AG04450 (cell line): ENCODE data around the gene SLC13A3. TPM values are rescaled to one million over a fixed set of nuclear protein-coding genes. Genes with fewer than 3 reads are reported as not detected.

Source experiments
- CTCF ChIA-PET: fragments of 300-600, 350-600 bp; formaldehyde crosslinking; extraction: SDS; loops from one replicate; lab custom pipeline; 2022; ENCODE audit warnings: antibody characterized with exemption, inconsistent platforms; lab: Charles Lee
- POLR2A ChIA-PET: fragments of 350-600 bp; formaldehyde crosslinking; extraction: SDS; loops from one replicate; lab custom pipeline; 2021; ENCODE audit warnings: antibody characterized with exemption, inconsistent platforms; lab: Yijun Ruan, JAX
- DNase-seq: peaks from one replicate; pipeline ENCODE4 v3.0.0-alpha.2; 2011; ENCODE audit warnings: low read depth, low spot score
- H3K27ac ChIP-seq: one replicate; pipeline ENCODE4 v1.5.1; 2012; ENCODE audit warnings: low read depth, low read length, control low read depth
- H3K27me3 ChIP-seq: one replicate; pipeline ENCODE4 v1.6.0; 2012; ENCODE audit warnings: low read length; ENCODE audit not compliant: control insufficient read depth, insufficient read depth
- H3K4me3 ChIP-seq: 2 replicates; pipeline ENCODE4 v1.5.1; 2011; ENCODE audit warnings: mild to moderate bottlenecking, low read depth, low read length, control low read depth
- H3K9me3 ChIP-seq: 2 replicates; pipeline ENCODE4 v1.5.1; 2012; ENCODE audit warnings: low read length; ENCODE audit not compliant: control insufficient read depth, insufficient read depth
- CTCF ChIP-seq: IDR thresholded peaks from 2 replicates; pipeline ENCODE4 v1.5.1; 2011; ENCODE audit warnings: low read depth, low read length, control low read depth, inconsistent platforms
- polyA plus RNA-seq: library from polyadenylated mRNA; depleted of rRNA; stranded (reverse); fragments of >200 nt; gene quantifications from 2 replicates; pipeline ENCODE4 v1.2.3, GENCODE V29; 2011

SLC13A3 gene
- polyA plus RNA-seq, 1 experiment = 2.4 TPM

- CTCF ChIA-PET = no interaction called here
- no peak for TF ChIP-seq CTCF
- Histone ChIP-seq H3K27ac (no peak overlapping the region), H3K4me3 (no peak overlapping the region), H3K9me3 (peaks cover 4% of the 10 kb centered on the region; the same call in 1 of the 2 replicates), H3K27me3 (no peaks in the 10 kb centered on the region)
- no peak for DNase-seq
- POLR2A ChIA-PET = no interaction called here
Observed at GRCh38 chr20:46665602-46666001, 14.3 kb upstream of the SLC13A3 start.

GRCh38 chr20:46663531-46663930, 12.3 kb upstream of the SLC13A3 start:
- no peak for DNase-seq
- ChIA-PET CTCF (no interaction called here), POLR2A (no interaction called here)
- TF ChIP-seq CTCF = no peak
- no peaks in the 10 kb centered on the region for H3K27me3 ChIP-seq
- H3K4me3 ChIP-seq = no peak overlapping the region
- H3K27ac ChIP-seq = no peak overlapping the region
- no peaks in the 10 kb centered on the region for H3K9me3 ChIP-seq

- TF ChIP-seq CTCF = no peak
- POLR2A ChIA-PET = no interaction called here
- H3K27me3 ChIP-seq = no peaks in the 10 kb centered on the region
- CTCF ChIA-PET = no interaction called here
- H3K9me3 ChIP-seq = no peaks in the 10 kb centered on the region
- no peak overlapping the region for H3K27ac ChIP-seq
- no peak for DNase-seq
- H3K4me3 ChIP-seq = no peak overlapping the region
Observed at GRCh38 chr20:46661659-46662058, 10.4 kb upstream of the SLC13A3 start.

GRCh38 chr20:46660487-46660886, 9.2 kb upstream of the SLC13A3 start:
- ChIA-PET POLR2A (no interaction called here), CTCF (no interaction called here)
- H3K4me3 ChIP-seq = no peak overlapping the region
- H3K27ac ChIP-seq = no peak overlapping the region
- no peak for DNase-seq
- no peaks in the 10 kb centered on the region for H3K9me3 ChIP-seq
- H3K27me3 ChIP-seq = no peaks in the 10 kb centered on the region
- TF ChIP-seq CTCF = no peak

- Histone ChIP-seq H3K27me3 (no peaks in the 10 kb centered on the region), H3K27ac (no peak overlapping the region), H3K4me3 (no peak overlapping the region), H3K9me3 (no peaks in the 10 kb centered on the region)
- ChIA-PET POLR2A (no interaction called here), CTCF (interaction anchor here (1.6 kb wide), 1 partner anchor 8 kb away, joined by 5 read pairs; no protein-coding TSS in a partner anchor)
- no peak for DNase-seq
- no peak for TF ChIP-seq CTCF
Observed at GRCh38 chr20:46657618-46658017, 6.4 kb upstream of the SLC13A3 start.
